Measurements from ENCODE around the gene TXNDC12.
"Not testable (repeated sequence)": the region's sequence is repeated elsewhere in the genome, so short reads cannot be mapped to it uniquely, and the experiment has no call there.

Gene TXNDC12

DNA sequence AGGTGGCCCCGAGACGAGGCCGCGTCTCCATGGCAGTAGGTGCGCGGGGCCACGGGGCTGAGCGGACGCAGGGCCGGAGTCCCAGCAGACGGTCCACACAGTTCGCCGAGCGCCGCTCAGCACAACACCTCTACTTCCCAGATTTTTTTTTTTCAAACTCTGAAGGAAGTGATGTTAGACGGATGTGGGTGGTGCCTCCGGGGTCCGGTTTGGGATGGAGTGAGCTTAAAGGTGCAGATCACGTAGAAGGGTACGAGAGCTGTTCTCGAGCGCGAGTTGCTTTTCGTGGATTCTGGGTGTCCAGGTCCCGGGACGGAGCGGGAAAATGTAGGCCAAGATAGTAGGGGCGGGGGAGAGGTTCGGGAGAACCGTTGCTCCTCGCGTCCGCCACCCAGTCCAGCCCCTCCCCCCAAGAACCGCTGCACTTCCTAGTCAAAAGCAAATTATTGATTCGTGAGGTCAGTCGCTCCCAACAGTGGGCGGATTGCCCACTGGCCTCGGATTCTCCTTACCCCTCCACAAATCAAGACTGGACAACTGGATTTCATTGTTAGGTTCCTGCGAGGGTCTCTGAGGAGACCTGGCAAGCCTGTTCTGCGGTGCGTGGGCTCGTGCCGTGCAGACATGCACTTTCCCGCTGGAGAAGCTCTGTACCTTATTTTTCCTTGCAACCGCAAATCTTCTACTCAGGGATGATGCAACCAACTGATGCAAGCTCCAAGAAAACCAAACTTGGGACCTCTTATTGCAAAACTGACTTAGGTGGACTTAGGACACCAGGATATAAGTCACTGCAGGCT is at the start of gene TXNDC12:
TSS of gene TXNDC12 (minus strand) at position 126 of the 800 bp plus-strand sequence. CDS start at position 31, 95 bp downstream.
- DNase-seq (ENCODE audit: low read depth), result peak; percentile 82

- no peak for DNase-seq (ENCODE audit: low read depth)
Observed at GRCh38 chr1:52102336-52103013, 47.5 kb upstream of the TXNDC12 start.

DNA sequence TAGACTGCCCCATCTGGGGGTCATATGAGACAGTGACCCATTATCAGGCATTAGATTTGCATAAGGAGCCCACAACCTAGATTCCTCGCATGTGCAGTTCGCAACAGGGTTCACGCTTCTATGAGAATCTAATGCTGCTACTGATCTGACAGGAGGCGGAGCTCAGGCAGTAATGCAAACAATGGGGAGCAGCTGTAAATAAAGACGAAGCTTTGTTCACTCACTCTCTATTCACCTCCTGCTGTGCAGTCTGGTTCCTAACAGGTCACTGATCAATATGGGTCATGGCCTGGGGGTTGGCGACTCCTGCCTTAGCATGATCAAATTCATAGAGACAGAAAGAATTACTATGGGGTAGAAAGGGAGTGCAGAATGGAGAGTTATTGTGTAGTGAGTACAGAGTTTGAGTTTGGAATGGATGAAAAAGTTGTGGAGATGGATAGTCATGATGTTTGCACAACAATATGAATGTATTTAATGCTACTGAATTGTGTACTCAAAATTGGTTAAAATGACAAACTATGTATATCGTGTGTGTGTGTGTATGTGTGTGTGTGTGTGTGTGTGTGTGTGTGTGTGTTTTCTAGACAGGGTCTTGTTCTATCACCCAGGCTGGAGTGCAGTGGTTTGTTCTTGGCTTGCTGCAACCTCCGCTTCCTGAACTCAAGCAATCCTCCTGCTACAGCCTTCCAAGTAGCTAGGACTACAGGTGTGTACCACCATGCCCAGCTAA is 43.3 kb upstream of the TXNDC12 start:
- DNase-seq (ENCODE audit: low read depth), result no peak

GRCh38 chr1:52096216-52096615 is 41.2 kb upstream of the TXNDC12 start:
- DNase-seq (ENCODE audit: low read depth), result no peak

GRCh38 chr1:52094300-52094699 is 39.3 kb upstream of the TXNDC12 start:
- not testable (repeated sequence) for DNase-seq (ENCODE audit: low read depth)

DNA sequence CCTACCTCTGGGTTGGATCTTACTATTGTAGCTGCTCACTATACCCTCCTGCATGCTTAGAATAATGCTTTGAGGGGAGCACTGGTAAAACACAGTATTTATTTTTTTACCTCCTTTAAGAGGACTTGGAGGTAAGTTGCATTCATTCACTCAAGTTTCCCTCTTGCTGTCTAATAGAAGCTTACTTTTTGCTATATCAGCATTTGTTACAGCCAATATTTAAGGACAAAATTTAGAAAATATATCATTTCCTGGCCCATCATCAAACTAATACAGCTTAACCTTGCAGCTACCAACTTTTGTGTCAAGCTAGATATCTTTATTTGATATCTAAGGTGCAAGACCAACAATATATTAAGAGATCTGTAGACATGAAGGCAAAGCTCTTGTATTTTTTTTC is 32.9 kb upstream of the TXNDC12 start:
- not testable (repeated sequence) for DNase-seq (ENCODE audit: low read depth)

DNA sequence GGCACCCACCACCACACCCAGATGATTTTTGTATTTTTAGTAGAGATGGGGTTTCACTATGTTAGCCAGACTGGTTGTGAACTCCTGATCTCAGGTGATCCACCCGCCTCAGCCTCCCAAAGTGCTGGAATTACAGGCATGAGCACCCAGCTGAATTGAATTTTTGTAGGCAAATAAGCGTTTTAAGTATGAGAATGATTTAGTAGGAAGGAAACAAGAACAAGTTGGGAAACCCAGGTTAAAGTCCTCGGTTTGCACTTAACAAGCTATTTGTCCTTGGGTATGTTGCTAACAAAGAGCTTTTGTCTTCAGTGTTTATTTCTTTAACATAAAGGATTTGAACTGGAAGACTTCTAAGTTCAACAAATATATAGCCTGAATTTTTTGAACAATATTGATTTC is 25.0 kb upstream of the TXNDC12 start:
- no peak for DNase-seq (ENCODE audit: low read depth)

- DNase-seq (ENCODE audit: low read depth), result not testable (repeated sequence)
Observed at GRCh38 chr1:52077277-52077676, 22.3 kb upstream of the TXNDC12 start.

- no peak for DNase-seq (ENCODE audit: low read depth)
Observed at GRCh38 chr1:52072291-52072690, 17.3 kb upstream of the TXNDC12 start.

- DNase-seq (ENCODE audit: low read depth), result no peak
Observed at GRCh38 chr1:52070704-52071103, 15.7 kb upstream of the TXNDC12 start.

- no peak for DNase-seq (ENCODE audit: low read depth)
Observed at GRCh38 chr1:52063192-52063591, 8.2 kb upstream of the TXNDC12 start.

DNA sequence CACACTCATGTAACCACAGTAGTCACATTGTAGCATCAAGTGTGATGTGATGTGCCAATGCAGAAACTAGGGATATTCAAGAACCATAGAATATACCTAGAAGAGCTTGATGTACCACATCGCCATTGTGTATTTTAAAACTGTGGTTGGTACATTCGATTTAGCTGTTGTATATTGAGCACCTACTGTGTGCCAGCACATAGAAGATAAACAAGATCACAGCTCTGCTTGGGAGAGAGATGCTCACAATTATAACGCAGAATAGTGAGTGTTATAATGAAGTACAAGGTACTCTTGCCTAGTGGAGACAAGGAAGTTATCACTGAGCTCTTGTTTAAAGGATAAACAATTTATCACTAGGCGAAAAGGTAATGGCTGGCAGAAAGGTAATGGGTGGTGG is 5.8 kb upstream of the TXNDC12 start:
- no peak for DNase-seq (ENCODE audit: low read depth)

GRCh38 chr1:52059888-52060287 is 4.9 kb upstream of the TXNDC12 start:
- no peak for DNase-seq (ENCODE audit: low read depth)

- no peak for DNase-seq (ENCODE audit: low read depth)
Observed at GRCh38 chr1:52059321-52059720, 4.3 kb upstream of the TXNDC12 start.

DNA sequence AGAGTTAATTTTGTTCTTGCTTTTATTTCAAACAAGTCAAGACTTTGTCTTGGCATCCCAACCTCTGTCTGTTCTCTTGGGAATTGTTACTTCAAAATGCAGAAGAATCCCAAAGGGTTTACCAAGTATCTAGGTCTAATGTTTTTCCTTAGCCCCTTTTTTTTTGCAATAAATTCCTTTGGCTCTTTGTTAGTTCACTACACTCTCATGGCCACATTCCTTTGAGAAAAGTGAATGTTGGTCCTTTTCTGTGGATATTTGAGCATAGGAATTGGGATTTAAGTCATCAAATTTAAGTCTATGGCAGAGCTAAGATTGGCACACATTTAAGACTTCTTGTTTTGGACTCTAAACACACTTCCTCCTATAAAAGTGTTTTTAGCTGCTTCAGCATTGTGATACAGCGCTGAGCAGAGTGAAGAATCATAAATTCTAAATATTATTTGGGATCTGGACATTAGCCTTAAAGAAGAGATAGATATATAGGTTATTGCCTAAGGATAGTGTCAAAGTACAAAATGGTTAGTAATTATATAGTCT is 3.0 kb upstream of the TXNDC12 start:
- DNase-seq (ENCODE audit: low read depth), result no peak

GRCh38 chr1:52057255-52057654 is 2.3 kb upstream of the TXNDC12 start:
- DNase-seq (ENCODE audit: low read depth), result no peak

DNA sequence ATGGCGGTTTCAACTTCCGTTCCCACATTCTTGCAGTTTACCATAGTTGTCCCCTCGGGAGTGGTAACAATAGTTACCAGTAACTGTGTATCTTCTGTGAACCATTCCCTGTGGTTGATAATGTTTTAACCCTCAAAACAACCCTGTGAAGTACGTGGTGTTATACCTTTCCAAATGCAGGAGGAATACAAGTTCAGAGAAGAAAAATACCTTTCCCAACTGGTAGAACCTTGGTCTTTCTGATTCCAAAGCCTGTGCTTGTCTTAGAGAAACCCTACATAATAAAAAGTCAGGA is 1.9 kb upstream of the TXNDC12 start:
- DNase-seq (ENCODE audit: low read depth), result no peak

GRCh38 chr1:52056163-52056936 is 1.4 kb upstream of the TXNDC12 start, which contains the start of gene BTF3L4:
TSS of gene BTF3L4 (plus strand) at chr1:52056295. CDS start at chr1:52059848, 3,553 bp downstream.
- peak; percentile 78 for DNase-seq (ENCODE audit: low read depth)

- no peak for DNase-seq (ENCODE audit: low read depth)
Observed at GRCh38 chr1:52055866-52056162, 823 bp upstream of the TXNDC12 start.

GRCh38 chr1:52054496-52055065 is 410 bp downstream of the TXNDC12 start:
- no peak for DNase-seq (ENCODE audit: low read depth)

DNA sequence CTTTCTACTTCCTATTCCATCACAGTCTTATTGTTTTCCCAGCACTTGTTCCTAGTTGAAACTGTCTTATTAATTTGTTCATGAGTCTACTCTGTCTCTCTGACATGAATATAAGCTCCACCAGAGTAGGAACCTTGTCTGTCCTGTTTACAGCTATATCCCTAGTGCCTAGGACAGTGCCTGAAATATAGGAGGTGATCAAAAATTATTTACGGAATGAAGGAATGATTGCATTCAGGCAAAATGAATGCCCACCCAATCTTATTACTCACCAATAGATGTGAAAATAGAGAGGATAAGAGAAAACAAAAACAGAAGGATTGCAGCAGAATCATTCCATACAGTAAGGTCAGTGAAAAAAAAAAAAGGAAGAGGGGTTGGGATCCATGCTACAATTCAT is 1.1 kb downstream of the TXNDC12 start:
- no peak for DNase-seq (ENCODE audit: low read depth)

GRCh38 chr1:52049337-52049736 is 5.7 kb downstream of the TXNDC12 start:
- DNase-seq (ENCODE audit: low read depth), result not testable (repeated sequence)

Data from GM04504 (cell line).